Activated naive CD4-positive, alpha-beta T cell treated with anti-CD3 and anti-CD28 coated beads, Interleukin-2, amount 50 U/mL, for 16 hours (primary cell): ENCODE results near the gene PRG2.
"Not testable (repeated sequence)": the region's sequence is repeated elsewhere in the genome, so short reads cannot be mapped to it uniquely, and the experiment has no call there.

ENCODE experiments used
- DNase-seq: peaks from one replicate; pipeline ENCODE4 v3.0.0-alpha.2; 2020

Gene PRG2

GRCh38 chr11:57364851-57365660, 25.4 kb downstream of the PRG2 start:
- no peak for DNase-seq

GRCh38 chr11:57363131-57364080, 27.0 kb downstream of the PRG2 start:
- DNase-seq = no peak

- DNase-seq = no peak
These were observed 28.5 kb downstream of the PRG2 start for GRCh38 chr11:57361926-57362325.

DNA sequence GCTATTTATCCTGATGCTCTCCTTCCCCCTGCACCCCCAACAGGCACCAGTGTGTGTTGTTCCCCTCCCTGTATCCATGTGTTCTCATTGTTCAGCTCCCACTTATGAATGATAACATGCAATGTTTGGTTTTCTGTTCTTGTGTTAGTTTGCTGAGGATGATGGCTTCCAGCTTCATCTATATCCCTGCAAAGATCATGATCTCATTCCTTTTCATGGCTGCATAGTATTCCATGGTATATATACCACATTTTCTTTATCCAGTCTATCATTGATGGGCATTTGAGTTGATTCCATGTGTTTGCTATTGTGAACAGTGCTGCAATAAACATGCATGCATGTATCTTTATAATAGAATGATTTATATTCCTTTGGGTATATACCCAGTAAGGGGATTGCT, 29.0 kb downstream of the PRG2 start:
- DNase-seq = not testable (repeated sequence)

DNA sequence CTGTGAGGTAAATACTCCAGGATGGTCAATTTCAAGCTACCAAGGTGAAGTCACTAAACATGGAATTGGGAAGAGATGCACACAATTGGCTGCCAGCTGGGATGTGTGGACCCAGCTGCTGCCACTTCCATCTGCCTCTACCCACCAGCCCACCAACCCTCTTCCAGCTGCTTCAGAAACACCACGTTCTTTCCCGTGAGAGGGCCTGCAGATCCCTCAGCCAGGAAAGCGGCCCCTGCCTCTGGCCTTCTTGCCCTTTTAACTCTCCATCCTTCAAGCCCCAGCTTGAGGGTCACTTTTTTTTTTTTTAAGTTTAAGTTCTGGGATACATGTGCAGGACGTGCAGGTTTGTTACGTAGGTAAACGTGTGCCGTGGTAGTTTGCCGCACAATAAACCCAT, 29.5 kb downstream of the PRG2 start:
- no peak for DNase-seq

DNA sequence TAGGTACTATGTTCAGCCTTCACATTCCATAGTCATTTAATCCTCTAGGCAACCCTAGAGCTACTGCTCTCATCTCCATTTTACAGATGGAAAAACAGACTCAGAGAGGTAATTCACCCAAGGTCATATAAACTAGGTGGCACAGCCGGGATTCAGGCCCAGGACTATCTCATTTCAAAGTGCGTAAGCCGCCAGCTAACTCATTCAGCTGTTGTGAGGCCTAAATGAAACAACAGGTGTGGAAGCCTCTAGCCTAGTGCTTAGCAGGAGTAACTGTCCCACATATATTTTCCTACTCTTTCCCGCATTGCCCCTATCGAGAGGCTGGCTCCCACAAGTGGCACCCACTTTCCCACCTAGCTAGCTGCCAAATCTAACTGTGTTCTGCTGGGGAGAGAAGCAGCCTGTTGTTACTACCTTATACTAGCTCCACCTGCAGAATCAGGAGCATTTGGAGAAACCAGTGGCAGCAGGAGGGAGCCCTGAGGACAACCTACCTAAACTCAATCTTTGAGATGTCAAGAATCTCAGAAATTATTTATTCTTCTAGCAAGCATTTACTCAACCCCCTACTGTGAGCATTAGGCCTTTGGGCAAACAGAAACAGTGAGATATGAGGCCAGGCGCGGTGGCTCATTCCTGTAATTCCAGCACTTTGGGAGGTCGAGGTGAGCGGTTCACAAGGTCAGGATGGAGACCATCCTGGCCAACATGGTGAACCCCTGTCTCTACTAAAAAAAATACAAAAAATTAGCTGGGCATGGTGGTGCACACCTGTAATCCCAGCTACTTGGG, 30.4 kb downstream of the PRG2 start:
- no peak for DNase-seq

GRCh38 chr11:57359396-57359795, 31.1 kb downstream of the PRG2 start:
- DNase-seq = no peak

DNA sequence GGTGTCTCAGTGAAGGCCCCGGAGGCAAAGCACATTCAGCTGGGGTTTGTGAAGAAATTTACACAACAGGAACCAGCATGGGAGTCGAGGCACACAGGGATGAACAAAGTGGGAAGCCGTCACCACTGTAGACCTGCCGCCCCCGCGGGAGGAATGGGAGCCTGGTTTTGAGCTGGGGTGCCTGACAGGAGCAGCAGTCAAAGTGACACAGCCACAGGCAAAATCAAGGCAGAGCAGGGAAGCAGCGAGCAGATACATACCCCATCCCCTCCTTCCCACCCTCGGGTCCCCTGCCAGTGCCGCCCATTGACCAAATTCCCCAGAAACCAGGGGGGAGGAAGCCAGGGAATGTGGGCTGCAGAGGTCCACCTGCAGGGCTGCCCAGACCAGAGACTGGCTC, 31.5 kb downstream of the PRG2 start:
- no peak for DNase-seq

DNA sequence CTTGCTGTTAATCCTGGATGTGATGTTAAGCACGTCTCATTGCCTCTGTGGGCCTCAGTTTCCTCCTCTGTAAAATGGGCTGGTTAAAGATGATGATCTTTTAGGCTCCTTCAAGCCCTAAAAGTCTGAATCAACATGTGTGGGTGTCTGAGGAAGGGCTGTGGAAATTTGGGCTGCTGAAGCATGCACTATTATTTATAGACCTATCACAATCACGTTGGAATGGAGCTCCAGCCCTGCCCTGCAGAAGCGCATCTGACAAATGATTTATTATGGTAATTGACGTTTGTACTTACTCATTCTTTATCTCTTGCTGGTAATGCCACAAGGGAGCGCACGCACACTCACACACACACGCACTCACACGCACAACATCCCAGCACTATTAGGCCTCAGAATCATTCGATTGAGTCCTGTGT, 31.9 kb downstream of the PRG2 start:
- no peak for DNase-seq

DNA sequence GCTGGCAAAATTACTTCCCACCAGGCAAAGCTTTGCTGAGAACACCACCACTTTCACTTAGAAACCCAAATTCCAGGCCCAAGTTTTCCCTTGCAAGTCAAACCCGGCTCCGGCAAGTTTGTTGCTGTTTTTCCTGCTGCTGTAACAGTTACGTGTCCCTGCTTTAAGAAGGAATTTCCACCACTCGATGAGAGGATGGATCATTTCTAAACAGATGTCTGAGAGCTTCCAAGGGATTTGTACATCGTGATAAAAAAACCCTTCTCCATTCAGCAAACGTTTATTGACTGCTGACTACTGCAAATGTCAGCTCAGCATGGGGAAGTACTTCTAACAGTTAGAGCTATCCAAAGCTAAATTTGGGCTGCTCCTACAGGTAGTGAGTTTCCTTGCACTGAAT, 32.6 kb downstream of the PRG2 start:
- DNase-seq = no peak

DNA sequence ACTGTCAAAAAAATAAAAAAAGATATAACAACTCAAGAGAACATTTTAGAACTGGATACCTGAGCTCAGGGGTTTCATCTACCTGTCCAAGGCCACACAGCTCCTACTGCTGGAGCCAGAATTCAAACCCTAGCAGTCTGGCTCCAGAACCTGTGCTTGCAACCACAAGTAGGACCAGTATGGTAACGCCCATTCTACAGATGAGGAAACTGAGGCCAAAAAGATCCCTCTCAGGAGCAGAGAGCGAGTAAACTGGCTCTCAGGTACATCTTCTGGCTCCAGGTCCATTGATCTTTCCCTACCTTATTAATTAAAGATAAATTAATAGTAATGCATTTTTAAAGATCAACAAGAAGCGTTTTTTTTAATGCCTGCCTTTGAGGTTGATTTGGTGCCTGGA, 33.1 kb downstream of the PRG2 start:
- DNase-seq = no peak

GRCh38 chr11:57356268-57356667, 34.2 kb downstream of the PRG2 start:
- DNase-seq = no peak

GRCh38 chr11:57354699-57355098, 35.8 kb downstream of the PRG2 start:
- DNase-seq = no peak

GRCh38 chr11:57353852-57354251, 36.6 kb downstream of the PRG2 start:
- no peak for DNase-seq

- DNase-seq = no peak
These were observed 37.0 kb downstream of the PRG2 start for GRCh38 chr11:57353446-57353845.

DNA sequence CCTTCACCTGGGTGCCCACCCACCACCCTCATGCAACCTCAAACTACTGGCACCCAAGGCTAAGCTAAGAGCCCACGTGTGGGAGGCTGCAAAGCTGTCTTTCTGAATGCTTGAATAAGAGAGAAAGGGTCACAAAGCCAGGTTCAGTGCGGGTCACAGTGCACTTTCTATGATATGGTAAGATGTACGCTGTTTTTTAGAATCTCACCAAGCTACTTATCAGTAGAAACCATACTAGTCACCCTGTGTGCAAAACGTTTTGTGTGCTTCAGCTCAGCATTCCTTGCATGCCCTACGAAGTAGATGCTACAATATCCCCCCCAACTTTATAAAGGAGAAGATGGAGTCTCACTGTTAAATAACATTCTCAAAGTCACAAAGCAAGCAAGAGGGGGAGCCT, 37.4 kb downstream of the PRG2 start:
- DNase-seq = no peak

DNA sequence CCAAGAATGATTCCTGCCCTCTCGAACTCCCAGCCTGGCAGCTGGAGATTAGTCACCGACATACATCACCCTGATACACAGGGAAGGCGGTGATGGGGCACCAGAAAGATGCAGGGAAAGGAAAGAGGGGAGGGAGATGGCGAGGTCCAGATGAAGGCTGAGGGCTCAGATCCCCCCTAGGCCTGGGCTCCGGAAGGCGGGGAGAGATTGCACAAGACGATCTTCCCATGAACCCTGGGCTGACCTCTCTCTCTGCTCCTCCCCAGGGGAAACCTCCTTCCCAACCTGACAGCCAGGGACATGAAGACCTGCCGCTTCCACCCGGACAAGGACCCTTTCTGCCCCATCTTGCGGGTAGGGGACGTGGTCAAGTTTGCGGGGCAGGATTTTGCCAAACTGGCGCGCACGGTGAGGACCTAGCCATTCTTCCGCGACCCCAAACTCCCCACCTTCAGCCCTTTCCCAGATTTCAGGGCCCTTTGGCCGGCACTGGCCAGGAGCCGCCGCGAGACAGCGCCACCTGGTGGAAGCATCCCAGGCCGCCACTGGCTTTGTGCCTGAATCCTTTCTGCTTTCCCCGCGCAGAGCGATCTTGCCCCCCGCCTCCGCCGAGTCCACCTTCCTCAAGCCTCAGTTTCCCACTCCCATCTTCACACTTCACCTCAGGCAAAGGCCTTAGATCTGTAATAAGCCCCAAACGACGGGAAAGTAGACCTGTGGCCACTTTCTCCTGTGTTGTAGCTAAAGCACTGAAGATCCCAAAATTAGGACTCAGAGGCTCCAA, 40.8 kb downstream of the PRG2 start:
- DNase-seq = peak; percentile 65

DNA sequence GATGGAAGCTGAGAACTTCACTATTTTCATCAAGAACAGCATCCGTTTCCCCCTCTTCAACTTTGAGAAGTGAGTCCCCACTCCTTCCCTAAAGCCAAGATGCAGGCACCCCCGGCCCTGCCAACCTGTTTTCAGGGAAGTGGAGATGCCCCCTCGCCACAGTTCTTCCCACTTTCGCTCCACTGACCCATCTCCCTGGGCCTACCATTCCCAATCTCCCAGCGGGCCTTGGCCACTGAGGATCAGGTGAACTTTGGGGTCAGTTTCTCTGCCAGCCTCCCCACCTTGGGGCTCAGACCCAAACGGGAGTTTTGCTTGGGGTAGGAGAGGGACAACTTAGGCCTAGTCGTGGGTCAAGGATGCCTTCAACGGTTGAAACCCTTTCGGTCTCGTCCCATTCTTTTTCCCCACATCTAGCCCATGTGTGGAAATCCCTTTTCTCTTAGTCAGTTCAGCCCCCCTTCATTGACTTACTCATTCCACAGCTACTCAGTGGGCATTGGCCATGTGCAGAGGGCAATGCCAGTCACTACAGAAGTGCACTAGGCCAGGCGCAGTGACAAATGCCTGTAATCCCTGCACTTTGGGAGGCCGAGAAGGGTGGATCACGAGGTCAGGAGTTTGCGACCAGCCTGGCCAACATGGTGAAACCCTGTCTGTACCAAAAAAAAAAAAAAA, 41.7 kb downstream of the PRG2 start:
- DNase-seq = no peak

GRCh38 chr11:57348052-57348451, 42.4 kb downstream of the PRG2 start:
- DNase-seq = no peak

GRCh38 chr11:57347336-57347735, 43.1 kb downstream of the PRG2 start:
- DNase-seq = no peak

- DNase-seq = peak; percentile 75
These were observed 44.8 kb downstream of the PRG2 start for GRCh38 chr11:57345555-57346211.
